GM18868 (cell line): Measurements from ENCODE around the gene HRNR.

Source experiments
- ATAC-seq: cut with Tn5 transposase; IDR thresholded peaks from one replicate; pipeline ENCODE4 v1.9.1; 2021; ENCODE audit warnings: mild to moderate bottlenecking, moderate library complexity; ENCODE audit not compliant: unreplicated experiment

Gene HRNR

DNA sequence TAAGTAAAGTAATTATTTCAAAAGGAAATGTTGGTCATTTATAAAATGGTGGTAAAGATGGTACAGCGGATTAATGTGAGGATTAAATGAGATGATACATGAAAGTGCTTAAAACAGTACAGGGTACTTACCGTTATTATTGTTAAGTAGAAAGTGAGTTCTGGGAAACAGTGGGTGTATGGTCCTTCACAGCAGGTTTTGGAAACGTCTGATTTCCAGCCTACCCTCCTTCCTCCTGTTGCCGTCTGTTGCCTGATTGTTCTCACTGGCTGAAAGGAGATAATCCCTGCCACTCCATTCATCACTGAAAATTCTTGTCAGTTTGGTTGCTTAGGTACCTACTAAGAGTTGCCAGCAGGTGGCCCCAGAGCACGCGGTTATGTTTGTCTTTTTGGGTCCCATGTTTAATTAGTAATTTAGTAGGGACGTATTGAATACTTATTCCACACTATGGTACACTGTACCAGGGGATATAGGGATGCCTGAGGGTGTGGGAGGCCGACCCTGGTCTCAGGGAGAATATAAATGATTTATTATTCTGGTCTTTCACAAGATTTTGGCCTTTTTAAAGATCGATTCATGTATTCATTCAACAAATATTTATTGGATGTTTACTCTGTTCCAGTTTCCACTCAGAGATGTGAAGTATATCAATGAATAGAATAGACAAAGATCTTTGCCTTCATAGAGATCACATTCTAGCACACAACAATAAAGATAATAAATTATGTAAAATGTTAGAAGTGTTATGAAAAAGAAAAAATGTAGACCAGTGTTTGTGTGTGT, 34.1 kb downstream of the HRNR start:
- ATAC-seq: peak; percentile 50

DNA sequence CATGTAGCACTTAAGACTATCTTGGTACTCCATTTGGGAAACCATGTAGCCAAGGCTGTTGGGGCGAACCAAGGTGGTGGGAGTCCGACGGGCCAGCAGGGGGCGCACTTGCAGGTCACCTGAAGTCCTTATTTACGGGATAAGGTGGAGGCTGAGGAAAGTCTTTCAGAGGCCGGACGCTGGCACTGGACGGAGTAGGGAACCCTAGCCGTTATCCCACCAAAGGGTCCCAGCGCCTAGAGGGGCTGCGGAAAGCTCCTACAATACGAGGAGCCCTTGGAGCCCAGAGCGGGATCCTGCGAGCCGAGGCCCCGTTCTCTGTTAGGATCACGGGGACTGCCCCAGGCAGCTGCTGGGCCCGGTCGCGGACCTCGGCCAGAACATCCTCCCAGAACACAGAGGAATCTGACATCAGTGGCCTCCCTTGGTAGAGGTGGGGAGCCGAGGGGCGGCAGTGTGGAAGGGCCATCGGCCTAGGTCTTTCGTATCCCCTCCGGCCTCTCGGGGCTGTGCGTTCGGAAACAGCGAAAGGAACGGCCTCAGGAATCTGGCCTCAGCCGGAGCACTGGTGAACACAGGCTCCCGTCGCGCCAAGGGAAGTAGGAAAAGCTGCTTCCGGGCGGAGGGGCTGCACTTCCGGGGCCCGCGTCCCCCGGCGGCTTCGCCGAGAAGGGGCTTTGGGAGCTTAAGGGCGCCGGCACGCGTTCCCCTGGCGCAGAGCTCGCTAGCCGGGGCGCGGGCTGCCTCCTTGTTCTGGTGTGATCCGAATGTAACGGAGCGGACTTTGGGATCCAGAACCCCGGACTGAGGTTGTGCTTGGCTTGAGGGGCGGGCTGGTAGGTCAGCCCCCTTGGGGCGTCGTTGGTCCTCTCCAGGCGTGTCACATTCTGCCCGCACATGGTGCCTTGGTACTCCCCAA, 35.1 kb downstream of the HRNR start:
- peak; percentile 64 for ATAC-seq

DNA sequence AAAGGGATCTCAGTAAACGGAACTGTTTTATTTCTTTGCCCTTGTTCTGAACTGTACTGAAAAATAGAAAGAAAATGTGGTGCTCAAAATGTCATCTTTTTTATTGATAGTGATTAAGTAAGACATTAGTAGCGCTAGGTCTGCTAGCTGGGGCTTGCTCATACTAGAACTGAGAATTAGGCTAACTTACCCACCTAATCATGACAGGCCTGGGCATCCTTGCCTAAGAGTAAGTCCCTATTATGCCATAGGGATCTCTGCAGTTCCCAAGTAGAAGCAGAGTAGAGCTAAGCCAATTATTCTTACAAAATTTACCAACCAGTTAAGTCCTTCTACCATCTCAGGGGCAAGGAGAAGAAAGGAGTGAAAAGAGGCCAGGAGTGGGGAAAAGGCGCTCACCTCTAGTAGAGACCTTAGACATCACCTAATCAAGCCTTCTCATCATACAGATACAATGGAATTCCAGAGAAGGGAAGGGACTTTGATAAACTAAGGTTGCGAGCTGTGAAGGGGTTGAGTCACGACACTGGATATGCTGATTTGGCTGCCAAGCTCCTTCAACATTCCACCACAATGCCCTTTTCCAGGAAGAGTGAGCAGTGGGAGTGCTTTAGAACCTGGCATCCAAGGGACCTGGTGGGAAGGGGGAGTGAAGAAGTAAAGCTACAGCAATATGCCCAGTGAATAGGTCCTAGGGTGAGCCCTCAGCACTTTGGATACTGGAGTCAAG, 37.3 kb downstream of the HRNR start:
- no peak for ATAC-seq

DNA sequence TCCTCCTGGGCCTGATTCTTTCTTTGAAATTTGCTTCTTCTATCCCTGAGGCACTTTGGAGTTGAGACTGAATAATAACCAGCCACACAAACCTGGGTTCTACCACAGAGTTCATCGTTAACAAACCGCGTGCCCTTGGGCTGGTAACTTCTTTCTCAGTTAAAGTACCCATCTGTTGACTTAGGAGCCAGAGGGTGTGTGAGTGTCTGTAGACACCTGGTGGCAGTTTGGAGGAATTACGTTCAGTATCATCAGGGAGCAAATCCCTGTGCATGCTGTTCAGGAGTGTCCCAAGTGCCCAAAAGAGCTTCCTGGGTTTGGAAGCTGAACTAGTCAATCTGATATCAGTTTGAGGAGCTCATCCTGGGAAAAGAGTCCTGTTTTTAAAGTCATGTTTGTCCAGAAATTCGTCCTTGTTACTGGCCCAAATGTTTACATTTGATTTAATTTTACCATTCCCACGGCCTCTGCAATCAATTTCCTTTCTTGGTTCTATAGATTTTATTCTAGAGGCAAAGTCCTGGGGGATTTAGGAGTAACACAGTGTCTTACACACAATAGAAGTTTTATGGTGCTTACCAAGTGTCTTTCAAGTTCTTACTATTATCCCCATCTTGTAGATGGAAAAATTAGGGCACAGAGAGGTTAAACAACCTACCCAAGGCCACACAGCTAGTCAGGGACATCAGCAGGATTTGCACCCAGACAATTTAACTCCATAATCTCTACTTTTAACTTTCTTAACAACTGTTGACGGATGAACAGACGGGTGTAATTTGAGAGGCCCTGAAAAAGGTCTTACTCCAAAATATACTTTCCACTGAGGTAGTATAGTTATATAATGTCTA, 38.2 kb downstream of the HRNR start:
- no peak for ATAC-seq

DNA sequence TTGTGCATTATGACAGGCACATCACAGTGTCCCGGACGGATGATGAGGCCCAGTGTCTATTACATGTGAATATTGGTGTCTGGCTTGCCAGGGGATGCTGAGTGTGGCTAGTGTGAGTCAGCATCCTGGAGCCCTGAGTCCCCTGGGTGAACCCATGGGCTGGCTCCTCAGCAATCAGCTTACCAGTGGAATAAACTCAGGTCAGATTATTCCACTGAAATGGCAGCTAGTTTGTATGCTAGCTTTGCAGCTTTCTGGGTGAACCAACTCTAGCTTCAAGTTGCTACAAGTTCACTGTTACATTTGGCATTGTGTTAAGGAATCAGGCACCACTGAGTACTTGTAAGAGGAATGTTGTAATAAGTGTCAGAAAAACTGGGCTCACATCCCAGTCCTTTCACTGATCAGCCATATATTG, 41.0 kb downstream of the HRNR start:
- ATAC-seq: no peak

DNA sequence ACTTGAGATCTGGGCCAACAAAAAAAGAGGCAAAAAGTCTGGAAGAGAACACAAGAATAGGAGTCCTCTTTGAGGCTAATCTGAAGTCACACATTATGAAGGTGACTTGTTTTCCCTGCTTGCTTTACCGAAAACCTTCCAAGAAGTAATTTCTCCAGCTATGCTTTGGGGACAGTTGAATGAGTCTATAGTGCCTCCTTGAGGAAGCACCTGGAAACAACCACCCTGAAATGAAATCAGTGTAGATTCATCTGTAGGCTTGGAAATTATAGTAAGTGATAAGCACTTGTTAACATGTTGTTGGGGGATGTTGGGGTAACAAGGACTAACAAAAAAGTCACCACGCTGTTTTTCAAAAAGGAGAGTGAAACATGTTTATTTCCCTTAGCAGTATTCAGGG, 41.6 kb downstream of the HRNR start:
- no peak for ATAC-seq

DNA sequence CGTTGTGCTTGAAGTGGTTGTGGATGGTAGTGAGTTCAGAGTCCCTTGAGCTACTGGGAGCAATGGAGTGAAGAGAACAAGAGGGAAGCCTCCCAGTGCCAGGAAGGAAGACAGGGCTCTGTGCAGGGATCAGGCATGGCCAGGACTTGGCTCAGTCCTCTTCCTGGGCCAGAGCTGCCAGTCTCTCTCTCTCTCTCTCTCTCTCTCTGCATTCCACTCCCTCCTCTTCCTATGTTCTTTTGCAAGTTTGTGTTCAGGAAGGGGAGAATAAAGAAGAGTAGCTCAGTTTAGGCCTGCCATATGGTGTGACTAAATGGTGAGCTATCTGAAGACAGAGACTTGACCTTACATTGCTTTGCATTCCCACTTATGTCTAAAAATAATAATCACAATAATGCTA, 44.4 kb downstream of the HRNR start:
- no peak for ATAC-seq

DNA sequence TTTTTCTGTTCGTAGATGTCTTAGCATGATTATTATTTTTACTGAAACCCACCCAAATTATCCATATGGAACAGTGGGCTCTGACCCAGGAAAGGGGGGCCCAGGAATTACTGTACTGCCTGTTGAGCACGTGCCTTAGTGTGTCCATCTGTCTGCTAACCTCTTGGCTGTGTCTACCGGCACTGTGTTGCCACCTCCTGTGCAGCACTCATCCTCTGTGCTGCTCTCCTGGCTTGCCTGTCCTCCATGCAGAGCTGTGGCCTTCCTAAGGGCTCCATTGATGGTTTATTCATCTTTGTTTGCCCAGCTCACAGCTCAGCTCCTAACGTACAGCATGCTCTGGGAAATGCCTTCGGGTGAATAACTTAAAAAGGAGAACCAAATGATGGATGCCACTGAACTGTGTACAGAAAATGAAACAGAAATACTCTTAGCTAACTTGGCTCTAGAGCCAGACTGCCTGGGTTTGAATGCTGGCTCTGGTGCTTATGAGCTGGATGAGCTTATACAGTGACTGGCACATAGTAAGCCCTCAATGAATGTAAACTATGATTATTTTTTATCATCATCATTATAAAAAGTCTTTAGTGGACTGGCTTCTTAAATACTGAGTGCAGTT, 53.6 kb downstream of the HRNR start:
- no peak for ATAC-seq

DNA sequence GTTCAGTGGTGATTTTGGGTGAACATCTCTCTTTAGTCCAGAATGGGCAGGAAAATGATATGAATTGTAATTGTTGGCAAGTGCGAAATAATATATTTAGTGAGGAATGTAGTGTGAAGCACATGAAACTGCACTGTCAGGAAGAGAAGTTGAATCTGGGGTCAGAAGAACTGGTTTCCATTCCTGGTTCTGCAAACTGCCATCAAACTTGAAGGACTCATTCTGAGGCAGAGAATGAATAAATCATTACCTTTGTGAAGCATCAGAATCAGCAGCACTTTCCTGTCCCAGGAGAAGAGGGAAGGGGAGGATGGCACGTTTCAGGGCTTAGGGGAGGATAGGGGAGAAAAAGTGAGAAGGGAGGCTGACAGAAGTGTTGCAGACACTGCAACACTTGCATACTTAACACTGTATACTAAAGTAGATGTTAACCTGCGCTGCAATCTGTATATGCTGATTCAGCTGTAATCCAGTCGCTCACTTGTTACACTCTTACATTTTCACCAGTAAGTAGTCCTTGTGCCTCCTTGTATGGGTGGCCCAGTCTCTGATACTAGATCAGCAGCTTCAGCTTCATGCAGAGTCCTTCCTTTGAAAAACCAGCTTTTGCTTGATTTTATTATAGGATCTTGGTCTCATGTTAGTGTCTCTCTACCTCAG, 54.5 kb downstream of the HRNR start:
- ATAC-seq: no peak

DNA sequence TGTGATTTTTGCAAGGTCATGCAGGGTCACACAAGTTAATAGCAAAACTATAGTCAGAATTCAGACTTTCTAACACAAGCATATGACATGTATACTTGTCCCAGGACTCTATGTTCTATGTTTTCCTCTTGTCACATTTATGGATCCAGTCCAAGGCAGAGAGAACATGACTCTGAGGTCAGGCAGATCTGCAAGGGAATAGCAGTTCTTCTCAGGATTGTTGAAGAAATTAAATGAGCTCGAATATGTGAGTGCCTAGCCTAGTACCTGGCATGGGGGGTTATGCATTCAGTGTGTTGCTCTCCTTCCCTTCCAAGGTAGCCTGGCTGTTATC, 55.5 kb downstream of the HRNR start:
- ATAC-seq: no peak

DNA sequence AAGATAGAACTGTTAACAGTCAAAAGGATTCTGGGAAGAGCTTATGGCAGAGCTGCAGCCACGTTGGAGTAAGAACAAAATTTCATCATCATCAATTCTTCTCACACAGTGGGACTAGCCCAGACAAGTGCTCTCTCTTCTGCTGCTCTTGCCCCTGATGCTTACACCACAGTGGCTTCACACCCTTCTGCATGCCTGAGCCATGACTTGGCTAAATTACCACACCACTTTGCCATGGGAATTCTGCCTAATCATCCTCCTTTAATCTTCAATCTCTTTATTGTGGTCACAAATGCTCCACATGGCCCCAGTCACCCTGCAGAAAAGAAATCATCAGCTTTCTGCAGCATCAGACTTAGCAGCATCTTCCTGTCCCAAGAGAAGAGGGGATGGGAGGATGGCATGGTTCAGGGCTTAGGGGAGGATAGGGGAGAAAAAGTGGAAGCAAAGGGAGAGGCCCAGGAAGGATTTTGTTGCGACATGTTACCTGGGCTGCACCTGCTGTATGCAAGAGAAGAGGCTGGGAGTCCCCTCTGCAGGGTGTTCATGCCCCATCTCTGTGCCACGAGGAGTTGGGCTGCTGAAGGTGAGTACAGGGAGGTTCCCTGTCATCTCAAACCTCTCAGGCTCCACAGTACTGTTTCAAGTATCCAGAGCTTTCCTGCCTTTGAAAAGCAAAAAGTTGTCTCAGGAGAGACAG, 56.0 kb downstream of the HRNR start:
- no peak for ATAC-seq

DNA sequence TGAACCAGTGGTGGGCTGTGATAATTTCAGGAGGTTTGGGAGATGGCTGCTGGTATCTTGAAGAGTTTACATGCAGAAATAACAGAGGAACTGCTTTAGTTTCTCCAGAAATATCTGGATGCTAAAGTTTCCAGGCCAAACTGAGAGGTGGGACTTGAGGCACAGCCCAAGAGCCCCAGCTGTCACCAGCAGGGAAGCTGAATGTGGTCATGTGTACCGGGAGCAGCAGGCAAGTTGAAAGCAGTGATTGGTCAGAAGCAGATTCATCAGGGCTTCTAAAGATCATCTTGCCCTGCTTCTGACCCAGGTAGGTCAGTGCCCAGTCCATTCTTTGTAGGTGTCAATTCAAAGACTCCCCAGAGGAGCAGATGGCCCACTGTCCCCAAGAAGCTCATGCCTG, 57.0 kb downstream of the HRNR start:
- ATAC-seq: no peak

DNA sequence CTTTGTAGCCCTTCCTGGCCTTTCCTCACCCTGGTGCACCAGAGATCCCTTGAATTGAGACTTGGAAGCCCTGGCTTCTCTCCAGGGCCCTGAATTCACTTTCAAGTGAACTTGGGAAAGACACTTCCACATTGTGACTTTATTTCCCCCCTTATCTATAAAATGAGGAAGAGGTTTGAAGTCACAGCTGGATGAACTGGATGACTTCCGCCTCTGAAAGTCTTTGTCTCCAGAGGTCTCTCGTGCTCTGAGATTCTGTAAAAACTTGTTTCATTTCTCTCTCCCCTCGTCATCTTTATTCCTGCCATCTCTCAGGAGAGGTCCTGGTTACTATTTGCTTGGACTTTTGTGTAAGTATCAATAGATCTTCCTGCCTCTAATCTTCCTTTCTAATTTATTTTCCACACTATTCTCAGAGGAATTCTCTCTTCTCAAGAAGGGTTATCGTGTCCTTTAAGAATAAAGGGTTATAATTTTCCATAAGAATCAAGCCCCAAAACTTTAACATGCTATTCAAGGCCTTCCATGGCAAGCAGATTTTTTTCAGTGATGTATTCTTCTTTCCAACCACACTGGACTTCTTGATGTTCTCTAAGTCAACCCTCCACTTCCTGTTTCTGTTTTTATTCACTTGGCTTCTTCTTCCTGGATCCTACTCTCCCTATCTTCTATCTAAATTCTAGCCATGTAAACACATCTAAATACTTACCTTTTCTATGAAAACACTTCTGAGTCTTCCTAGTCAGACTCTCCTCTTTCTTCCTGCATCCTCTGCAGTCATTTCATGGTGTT, 58.5 kb downstream of the HRNR start:
- ATAC-seq: no peak

DNA sequence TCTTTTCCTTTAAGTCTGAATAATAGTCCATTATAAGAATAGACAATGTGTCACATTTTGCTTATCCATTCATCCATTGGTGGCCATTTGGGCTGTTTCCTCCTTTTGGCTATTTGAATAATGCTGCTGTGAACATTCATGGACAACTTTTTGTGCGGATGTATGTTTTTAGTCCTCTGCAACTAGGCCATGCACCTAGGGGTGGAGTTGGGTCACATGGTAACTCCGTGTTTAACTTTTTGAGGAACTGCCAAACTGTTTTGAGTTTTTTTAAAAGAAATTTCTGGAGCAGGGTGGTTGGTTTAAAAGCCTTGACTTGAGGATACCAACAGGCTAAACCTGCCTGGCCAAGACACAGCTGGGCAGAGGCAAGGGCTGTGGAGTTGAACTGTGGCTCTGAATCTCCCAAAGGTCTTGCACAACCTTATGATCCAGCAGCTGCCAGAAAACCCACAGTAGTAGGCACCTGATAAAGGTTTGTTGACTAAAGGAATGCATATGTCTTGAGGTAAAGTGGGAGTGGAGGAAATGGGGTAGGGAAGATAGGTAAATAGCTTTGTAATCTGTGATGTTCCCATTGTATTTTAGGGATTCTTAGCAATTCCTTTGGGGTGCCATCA, 59.4 kb downstream of the HRNR start:
- ATAC-seq: no peak

DNA sequence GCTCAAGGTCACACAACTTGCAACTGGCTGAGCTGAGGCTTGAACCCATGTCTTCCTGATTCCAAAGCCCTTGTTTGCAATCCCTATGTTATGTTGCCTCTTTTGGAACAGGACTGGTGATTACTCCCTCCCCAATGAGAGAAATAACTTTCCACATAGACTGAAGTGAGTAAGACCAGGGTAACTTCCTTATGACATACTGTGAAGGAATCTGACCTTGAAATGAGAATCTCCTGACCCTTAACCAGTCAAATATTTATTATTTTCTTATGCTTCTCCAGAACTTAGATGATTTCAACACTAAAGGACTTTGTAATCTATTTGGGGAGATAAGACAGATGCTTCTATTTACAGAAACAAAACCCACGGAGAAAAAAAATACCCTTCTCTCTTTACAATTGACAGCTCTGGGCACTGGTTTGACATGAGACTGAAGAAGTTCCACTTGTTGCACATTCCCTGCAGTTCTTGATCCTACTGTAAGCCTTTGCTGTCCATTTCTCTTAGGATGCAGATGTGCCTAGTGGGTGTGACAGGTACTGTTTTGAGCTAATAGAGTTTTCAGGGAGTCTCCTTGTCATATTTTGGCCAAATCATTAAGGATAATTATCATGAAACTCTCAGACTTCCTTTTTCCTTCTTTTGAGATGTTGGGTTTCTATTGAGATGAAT, 61.1 kb downstream of the HRNR start:
- no peak for ATAC-seq
